Tibial nerve (tissue), 4 donors: Measurements from ENCODE around the gene ZDHHC24.

Source experiments
- CTCF ChIP-seq, 5 experiments: fragments of 200-600 bp in 3 of 5; fragments of 450-650 bp in 2 of 5; sonication (generic) in 3 of 5; IDR thresholded peaks; one replicate each; pipeline ENCODE4 v1.5.1; 2016 to 2019; ENCODE audit warnings: antibody characterized with exemption in 5 of 5, mild to moderate bottlenecking in 3 of 5, moderate library complexity in 2 of 5
- EP300 ChIP-seq, 2 donors: sonication (generic); formaldehyde crosslinking; IDR thresholded peaks; one replicate each; pipeline ENCODE4 v1.6.1; 2017; ENCODE audit warnings: antibody characterized with exemption in 2 of 2, mild to moderate bottlenecking in 1 of 2
- POLR2A ChIP-seq, 2 donors: fragments of 450-650 bp; IDR thresholded peaks; one replicate each; pipeline ENCODE4 v1.6.1; 2017; ENCODE audit warnings: antibody characterized with exemption in 2 of 2, mild to moderate bottlenecking in 2 of 2, moderate library complexity in 2 of 2

GRCh38 chr11:66595245-66595904 is 49.5 kb upstream of the ZDHHC24 start:
- TF ChIP-seq CTCF (IDR thresholded peaks at IDR 0.05) (no peak), POLR2A (IDR thresholded peaks at IDR 0.05) (no peak), EP300 (IDR thresholded peaks at IDR 0.05) (no peak)
